GM18861 (cell line): ENCODE measurements around the gene FADS6.

Experiments used
- ATAC-seq: cut with Tn5 transposase; IDR thresholded peaks from one replicate; pipeline ENCODE4 v1.9.1; 2021; ENCODE audit not compliant: unreplicated experiment

Gene FADS6

GRCh38 chr17:74855323-74855722, 38.1 kb downstream of the FADS6 start:
- no peak for ATAC-seq

GRCh38 chr17:74854792-74855191, 38.6 kb downstream of the FADS6 start:
- ATAC-seq: no peak

GRCh38 chr17:74853669-74854068, 39.8 kb downstream of the FADS6 start:
- ATAC-seq: no peak

GRCh38 chr17:74853048-74853397, 40.4 kb downstream of the FADS6 start:
- ATAC-seq: no peak

GRCh38 chr17:74852237-74853047, 41.0 kb downstream of the FADS6 start:
- ATAC-seq: no peak

- ATAC-seq: no peak
Measured at GRCh38 chr17:74851612-74852236, 41.7 kb downstream of the FADS6 start.

- no peak for ATAC-seq
Measured at GRCh38 chr17:74850914-74851313, 42.5 kb downstream of the FADS6 start.

- ATAC-seq: no peak
Measured at GRCh38 chr17:74850310-74850709, 43.1 kb downstream of the FADS6 start.

- ATAC-seq: no peak
Measured at GRCh38 chr17:74848656-74849399, 44.6 kb downstream of the FADS6 start.

GRCh38 chr17:74846621-74847020, 46.8 kb downstream of the FADS6 start:
- no peak for ATAC-seq

- ATAC-seq: no peak
Measured at GRCh38 chr17:74843352-74843627, 50.1 kb downstream of the FADS6 start.

GRCh38 chr17:74842599-74843351, 50.7 kb downstream of the FADS6 start:
- no peak for ATAC-seq

- no peak for ATAC-seq
Measured at GRCh38 chr17:74842146-74842598, 51.3 kb downstream of the FADS6 start.

- ATAC-seq: no peak
Measured at GRCh38 chr17:74840989-74841666, 52.3 kb downstream of the FADS6 start.

- no peak for ATAC-seq
Measured at GRCh38 chr17:74839990-74840852, 53.2 kb downstream of the FADS6 start.

- ATAC-seq: no peak
Measured at GRCh38 chr17:74838274-74838673, 55.2 kb downstream of the FADS6 start.

- no peak for ATAC-seq
Measured at GRCh38 chr17:74836691-74837467, 56.6 kb downstream of the FADS6 start.

GRCh38 chr17:74836191-74836590, 57.2 kb downstream of the FADS6 start:
- ATAC-seq: no peak
